ENCODE data around the gene ASZ1.

Gene ASZ1

GRCh38 chr7:117402109-117402508 is 25.2 kb downstream of the ASZ1 start:
- DNase-seq (ENCODE audit: low read depth in 2 of 2, low spot score in 1 of 2): no peak

DNA sequence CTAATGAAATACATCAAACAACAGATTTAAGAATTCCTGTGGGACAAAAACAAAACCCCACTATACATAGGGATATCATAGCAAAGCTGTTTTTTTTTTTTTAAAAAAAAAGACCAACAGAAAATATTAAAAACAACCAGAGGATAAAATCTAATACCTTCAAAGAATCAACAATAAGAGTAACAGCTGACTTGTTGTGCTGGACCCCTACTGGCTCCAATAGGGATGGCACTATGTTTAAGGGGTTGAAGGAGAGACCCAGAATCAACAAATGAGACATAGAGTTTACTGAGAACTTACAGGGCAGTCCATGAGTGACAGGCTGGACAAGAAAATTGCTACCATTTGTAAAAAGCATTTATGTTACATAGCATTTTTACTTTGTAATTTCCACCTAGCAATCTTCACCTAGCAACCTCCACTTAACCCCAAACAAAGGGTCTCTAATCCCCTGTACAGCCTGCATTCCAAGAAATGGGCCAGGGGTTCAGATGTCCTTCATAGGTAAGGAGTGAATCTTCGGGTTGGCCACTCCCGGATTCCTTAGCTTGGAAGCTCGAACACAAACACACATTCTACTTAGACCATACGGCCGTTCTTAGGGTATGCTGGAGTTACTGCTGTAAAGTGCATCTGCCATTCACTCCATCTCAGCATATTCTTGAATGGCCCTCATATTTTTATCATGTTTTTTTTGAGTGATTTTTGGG is 25.8 kb downstream of the ASZ1 start:
- DNase-seq (ENCODE audit: low read depth in 2 of 2, low spot score in 1 of 2): no peak

GRCh38 chr7:117399820-117400422 is 27.4 kb downstream of the ASZ1 start:
- DNase-seq (ENCODE audit: low read depth in 2 of 2, low spot score in 1 of 2): no peak

GRCh38 chr7:117395743-117396142 is 31.6 kb downstream of the ASZ1 start:
- DNase-seq (ENCODE audit: low read depth in 2 of 2, low spot score in 1 of 2): no peak

GRCh38 chr7:117393781-117394180 is 33.5 kb downstream of the ASZ1 start:
- DNase-seq (ENCODE audit: low read depth in 2 of 2, low spot score in 1 of 2): no peak

GRCh38 chr7:117389871-117390270 is 37.4 kb downstream of the ASZ1 start:
- no peak for DNase-seq (ENCODE audit: low read depth in 2 of 2, low spot score in 1 of 2)

- no peak for DNase-seq (ENCODE audit: low read depth in 2 of 2, low spot score in 1 of 2)
Observed at GRCh38 chr7:117386110-117386706, 41.1 kb downstream of the ASZ1 start.

DNA sequence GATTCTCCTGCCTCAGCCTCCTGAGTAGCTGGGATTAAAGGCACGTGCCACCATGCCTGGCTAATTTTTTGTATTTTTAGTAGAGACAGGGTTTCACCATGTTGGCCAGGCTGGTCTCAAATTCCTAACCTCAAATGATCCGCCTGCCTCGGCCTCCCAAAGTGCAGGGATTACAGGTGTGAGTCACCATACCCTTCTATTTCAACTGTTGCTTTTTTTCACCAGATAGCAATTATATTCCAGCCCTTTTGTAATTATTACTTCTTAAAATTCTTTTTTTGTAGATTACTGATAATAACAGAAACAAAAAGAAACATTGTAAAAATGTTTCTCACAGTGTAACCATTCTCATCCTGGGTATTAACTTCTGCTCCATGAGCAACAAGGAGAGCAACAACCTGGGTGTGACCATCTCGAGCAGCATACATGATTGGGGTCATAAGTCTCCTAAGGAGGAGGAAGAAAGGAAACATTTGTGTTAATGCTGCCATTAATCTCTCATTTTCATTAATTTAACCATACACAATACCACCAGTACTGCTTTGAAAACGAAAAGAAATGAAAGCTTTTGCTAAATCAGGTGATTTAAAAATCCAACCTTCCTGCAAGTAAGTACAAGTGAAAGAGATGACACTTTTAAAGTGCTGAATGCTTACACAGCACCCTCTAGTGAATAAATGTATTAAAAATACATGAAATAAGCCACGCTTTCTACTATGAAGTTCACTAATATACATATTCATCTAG is 41.8 kb downstream of the ASZ1 start:
- no peak for DNase-seq (ENCODE audit: low read depth in 2 of 2, low spot score in 1 of 2)

DNA sequence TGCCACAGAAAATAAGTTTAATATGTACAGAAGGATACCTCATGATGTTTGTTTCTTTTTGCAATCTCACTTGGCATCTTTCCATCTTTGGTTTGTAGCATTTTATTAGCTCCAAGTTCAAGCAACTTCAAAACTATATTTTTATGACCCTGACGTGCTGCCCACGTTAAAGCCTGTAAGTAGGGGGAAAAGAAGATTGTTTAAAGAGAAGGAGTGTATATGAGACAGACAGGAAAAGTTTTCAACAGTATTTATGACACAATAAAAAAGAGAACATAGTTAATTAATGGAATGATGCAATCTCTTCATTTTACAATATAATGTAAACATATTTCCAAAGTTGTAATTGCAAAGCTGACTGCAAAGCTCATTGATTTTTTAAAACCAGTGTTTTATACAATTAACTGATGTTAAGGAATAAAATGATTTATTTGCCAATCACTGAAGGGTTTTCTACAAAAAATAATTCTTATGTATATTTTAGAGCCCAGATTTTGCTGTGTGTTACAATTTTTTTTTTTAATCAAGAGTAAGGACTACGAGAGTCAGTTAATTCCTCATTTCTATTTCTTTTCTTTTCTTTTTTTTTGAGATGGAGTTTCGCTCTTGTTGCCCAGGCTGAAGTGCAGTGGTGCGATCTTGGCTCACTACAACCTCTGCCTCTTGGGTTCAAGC is 42.5 kb downstream of the ASZ1 start:
- no peak for DNase-seq (ENCODE audit: low read depth in 2 of 2, low spot score in 1 of 2)

DNA sequence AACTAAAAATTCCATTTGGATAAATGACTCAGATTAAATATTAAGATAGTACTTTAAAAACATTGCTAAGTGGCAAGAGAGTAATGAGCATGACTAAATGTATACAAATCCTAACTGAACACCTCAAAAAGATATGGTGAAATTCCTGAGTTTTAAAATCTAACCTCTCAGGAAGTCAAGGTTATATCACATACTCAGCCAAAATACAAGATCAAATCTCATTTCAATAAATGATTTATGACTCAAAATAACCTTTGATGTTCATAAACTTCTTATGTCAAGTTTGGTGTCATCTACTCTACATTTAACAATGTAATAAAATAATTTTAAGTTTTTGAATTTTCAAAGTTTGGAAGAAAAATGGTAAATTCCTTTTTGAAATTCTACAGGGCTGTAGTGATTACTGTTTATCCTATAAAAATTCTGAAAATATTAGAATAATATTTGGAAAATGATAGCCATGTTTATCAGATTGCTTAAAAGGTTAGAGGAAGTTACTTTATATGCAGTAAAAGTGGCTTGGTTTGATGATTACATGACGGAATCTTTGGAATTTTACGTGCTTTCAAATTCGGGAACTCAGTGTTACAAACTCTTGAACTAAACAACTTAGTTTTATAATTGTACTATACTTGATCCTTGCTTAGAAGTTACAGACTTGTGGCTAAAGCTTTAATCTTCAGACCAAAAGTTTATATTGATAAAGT is 43.7 kb downstream of the ASZ1 start:
- DNase-seq (ENCODE audit: low read depth in 2 of 2, low spot score in 1 of 2): no peak

DNA sequence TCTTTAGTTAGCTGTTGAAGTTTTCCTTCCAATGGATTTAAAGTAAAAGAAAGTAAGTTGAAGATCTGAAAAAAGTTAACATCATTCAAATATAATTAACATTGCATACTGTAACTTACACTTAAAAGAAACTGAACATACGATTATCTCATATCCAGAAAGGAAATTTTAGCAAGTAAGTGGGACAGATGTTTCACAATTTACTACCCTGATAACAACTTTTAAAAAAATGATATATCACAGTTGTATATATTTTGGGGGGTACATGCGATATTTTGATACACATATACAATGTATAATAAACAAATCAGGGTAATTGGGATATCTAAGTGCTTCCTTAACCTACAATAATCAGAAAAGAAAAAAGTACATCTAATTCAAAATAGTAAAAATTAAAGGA is 44.2 kb downstream of the ASZ1 start:
- no peak for DNase-seq (ENCODE audit: low read depth in 2 of 2, low spot score in 1 of 2)

DNA sequence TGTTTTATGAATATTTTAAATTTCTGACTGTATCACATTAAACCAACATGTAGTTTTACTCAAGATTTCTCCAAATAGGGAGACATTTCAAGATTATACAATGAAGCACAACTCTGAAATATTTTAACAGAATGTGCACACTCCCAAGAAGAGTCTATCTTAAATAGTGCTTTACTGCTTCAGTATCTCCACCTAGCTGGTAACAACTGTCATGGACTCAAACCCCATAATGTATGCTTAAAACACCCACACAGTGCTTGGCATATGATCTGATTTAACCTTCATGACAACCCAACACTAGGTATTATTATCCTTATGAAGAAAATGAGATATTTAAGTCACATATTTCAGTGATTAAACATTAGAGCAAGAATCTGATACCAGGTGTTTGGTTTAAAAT is 45.9 kb downstream of the ASZ1 start:
- DNase-seq (ENCODE audit: low read depth in 2 of 2, low spot score in 1 of 2): no peak

DNA sequence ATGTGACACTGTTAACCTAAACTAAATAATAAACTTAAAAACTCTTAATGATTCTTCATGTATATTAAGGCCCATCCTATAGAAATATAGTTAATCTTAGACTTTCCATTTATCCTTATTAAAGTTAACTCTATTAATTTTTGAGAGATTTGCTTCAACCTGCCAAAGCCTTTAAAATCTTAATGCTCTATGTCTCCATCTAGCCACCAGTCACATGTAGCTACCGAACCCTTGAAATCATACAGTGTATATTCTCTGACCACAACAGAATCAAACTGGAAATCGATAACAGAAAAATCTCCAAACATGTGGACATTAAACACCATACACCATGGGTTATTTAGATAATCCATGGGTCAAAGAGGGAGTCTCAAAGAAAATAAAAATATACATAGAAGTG is 51.9 kb downstream of the ASZ1 start:
- DNase-seq (ENCODE audit: low read depth in 2 of 2, low spot score in 1 of 2): no peak

- no peak for DNase-seq (ENCODE audit: low read depth in 2 of 2, low spot score in 1 of 2)
Observed at GRCh38 chr7:117372073-117372472, 55.2 kb downstream of the ASZ1 start.

GRCh38 chr7:117364339-117365080 is 62.8 kb downstream of the ASZ1 start:
- no peak for DNase-seq (ENCODE audit: low read depth in 2 of 2, low spot score in 1 of 2)

DNA sequence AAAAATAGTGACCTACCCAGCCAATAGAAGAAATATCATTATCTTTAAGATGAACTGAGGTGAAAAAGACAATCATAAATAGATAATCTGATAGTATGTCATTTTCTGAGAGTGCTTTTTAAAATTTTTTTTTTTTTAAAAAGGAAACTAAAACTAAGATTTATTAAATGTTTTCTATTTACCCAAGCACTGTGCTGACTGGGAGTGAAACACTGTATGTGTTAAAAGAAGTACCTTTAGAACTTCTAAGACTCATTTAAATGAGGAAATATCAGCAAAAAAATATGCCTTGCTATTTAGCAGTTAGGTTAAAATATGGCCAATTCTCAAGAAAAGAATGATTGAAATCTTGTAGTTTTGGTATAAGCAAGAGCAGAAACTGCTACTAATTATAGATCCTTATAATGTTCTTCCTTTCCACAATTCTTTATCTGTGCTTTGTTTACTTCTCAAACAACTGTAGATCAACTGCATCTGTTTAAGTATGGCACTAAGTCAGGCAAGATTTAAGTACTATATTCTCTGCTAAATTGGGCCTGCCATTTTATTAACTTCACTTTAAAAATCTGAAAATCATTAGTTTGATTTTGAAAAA is 64.9 kb downstream of the ASZ1 start:
- DNase-seq (ENCODE audit: low read depth in 2 of 2, low spot score in 1 of 2): no peak

- no peak for DNase-seq (ENCODE audit: low read depth in 2 of 2, low spot score in 1 of 2)
Observed at GRCh38 chr7:117350027-117350426, 77.3 kb downstream of the ASZ1 start.

- DNase-seq (ENCODE audit: low read depth in 2 of 2, low spot score in 1 of 2): no peak
Observed at GRCh38 chr7:117349570-117349969, 77.7 kb downstream of the ASZ1 start.

DNA sequence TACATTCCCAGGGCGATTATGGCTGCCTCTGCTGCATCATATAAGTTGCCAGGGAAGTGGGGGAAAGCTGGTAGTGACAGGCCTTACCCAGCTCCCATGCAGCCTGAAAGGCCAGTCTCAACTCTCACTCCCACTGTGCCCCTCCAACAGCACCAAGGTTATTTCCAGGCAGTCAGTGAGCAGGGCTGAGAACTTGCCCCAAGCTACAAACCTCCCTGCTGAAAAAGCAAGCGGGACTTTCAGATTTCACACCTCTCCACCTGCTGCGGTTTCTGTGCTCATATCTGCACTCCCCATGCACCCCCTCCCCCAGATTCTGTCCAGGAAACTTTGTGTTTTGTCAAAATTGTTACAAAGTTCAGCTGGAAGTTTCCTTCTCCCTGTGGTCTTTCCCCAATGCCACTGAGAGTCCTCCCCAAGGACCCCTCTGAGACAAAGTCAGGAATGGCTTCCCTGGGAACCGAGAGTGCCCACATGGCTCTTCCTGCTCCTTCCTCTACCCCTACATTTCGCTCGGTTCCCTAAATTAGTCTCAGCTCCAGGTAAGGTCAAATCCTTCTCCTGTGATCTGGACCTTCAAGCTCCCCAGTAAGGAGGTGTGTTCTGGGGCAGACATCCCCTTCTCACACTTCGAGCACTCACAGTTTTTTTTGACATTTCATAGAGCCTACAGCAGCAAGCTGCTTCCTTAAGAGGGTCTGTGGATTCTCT is 79.2 kb downstream of the ASZ1 start:
- no peak for DNase-seq (ENCODE audit: low read depth in 2 of 2, low spot score in 1 of 2)
